K562 (cell line): ENCODE measurements around the gene CLTB. TPM values are rescaled to one million over a fixed set of nuclear protein-coding genes. Genes with fewer than 3 reads are reported as not detected.

Experiments used
- ATF1 ChIP-seq, 2 experiments: fragments of 450-650 bp in 1 of 2; IDR thresholded peaks; 2 replicates each; pipeline ENCODE4 v1.6.1; 2016; ENCODE audit warnings: missing compliant biosample characterization in 1 of 2, missing genetic modification characterization in 1 of 2
- NCOA4 ChIP-seq: fragments of 450-650 bp; IDR thresholded peaks from 2 replicates; pipeline ENCODE4 v1.6.1; 2018; ENCODE audit warnings: mild to moderate bottlenecking; ENCODE audit not compliant: partially characterized antibody
- SMARCC2 ChIP-seq: fragments of 450-650 bp; IDR thresholded peaks from 2 replicates; pipeline ENCODE4 v1.6.1; 2017; ENCODE audit warnings: antibody characterized with exemption, moderate library complexity, mild to moderate bottlenecking, low read depth
- SRSF9 ChIP-seq: fragments of 200-400 bp; formaldehyde crosslinking; IDR thresholded peaks from 2 replicates; pipeline ENCODE4 v1.6.1; 2017; ENCODE audit warnings: low read depth, low read length, borderline replicate concordance
- ZBTB1 ChIP-seq: sonication (generic); formaldehyde crosslinking; IDR thresholded peaks from 2 replicates; pipeline ENCODE4 v1.8.1; 2023; ENCODE audit warnings: missing genetic modification reagents, low read depth, mild to moderate bottlenecking, borderline replicate concordance
- ZNF143 ChIP-seq: sonication (generic); formaldehyde crosslinking; IDR thresholded peaks from 2 replicates; pipeline ENCODE4 v1.9.0; 2022; ENCODE audit warnings: mild to moderate bottlenecking, missing genetic modification reagents
- ZNF436 ChIP-seq: fragments of 250-450, 450-650 bp; sonication (Bioruptor Pico); formaldehyde crosslinking; IDR thresholded peaks from 2 replicates; pipeline ENCODE4 v1.7.0; 2020; ENCODE audit warnings: mild to moderate bottlenecking
- polyA plus RNA-seq, 8 experiments: library from polyadenylated mRNA; depleted of rRNA in 4 of 8; stranded (reverse) in 5 of 8; unstranded in 3 of 8; fragments of >200 nt; fragmentation: Nextera tagmentation in 2 of 8; fragmentation: Illumina TruSeq in 1 of 8; extraction: Ambion mirVana in 2 of 8; extraction: Trizol in 1 of 8; gene quantifications; 2 replicates each; pipeline versions ENCODE4 v1.2.1 to v1.2.3, GENCODE V29; 2011 to 2014; ENCODE audit warnings: inconsistent platforms in 1 of 8, missing spikeins in 1 of 8
- total RNA-seq, 7 experiments: library from RNA; depleted of rRNA in 6 of 7; stranded (reverse); fragments of >200 nt in 6 of 7; fragmentation: Illumina TruSeq in 2 of 7; extraction: Trizol in 2 of 7; gene quantifications; 2 replicates each; pipeline versions ENCODE4 v1.2.1 to v1.2.3, GENCODE V29; 2011 to 2021; ENCODE audit warnings: low replicate concordance in 1 of 7
- TF ChIP-seq, protein P1 (sequence below), 2 experiments: fragments of 450-650 bp in 1 of 2; sonication (generic) in 1 of 2; formaldehyde crosslinking in 1 of 2; IDR thresholded peaks in 1 of 2; conservative IDR thresholded peaks in 1 of 2; 2 replicates each; pipeline versions ENCODE4 v1.6.1 to v1.8.1; 2016 to 2023; ENCODE audit warnings: mild to moderate bottlenecking in 2 of 2, moderate library complexity in 2 of 2, inconsistent platforms in 1 of 2, missing genetic modification reagents in 1 of 2
- TF ChIP-seq, protein P2 (sequence below), 2 experiments: fragments of 450-650 bp in 1 of 2; sonication (generic) in 1 of 2; formaldehyde crosslinking in 1 of 2; IDR thresholded peaks; 2 replicates each; pipeline versions ENCODE4 v1.7.1 to v1.9.0; 2016 to 2022; ENCODE audit warnings: inconsistent platforms in 1 of 2, mild to moderate bottlenecking in 1 of 2, missing genetic modification reagents in 1 of 2
- TF ChIP-seq, protein P3 (sequence below): fragments of 450-650 bp; IDR thresholded peaks from 2 replicates; pipeline ENCODE4 v1.7.1; 2018; ENCODE audit warnings: mild to moderate bottlenecking, low read depth; ENCODE audit not compliant: partially characterized antibody

The CLTB gene
- total and polyA plus RNA-seq, 9 of the 15 experiments (the other 6 are each of a cell fraction or from before 2014, with no cell fraction given): 1.8 to 117 (median 39.0) TPM

DNA sequence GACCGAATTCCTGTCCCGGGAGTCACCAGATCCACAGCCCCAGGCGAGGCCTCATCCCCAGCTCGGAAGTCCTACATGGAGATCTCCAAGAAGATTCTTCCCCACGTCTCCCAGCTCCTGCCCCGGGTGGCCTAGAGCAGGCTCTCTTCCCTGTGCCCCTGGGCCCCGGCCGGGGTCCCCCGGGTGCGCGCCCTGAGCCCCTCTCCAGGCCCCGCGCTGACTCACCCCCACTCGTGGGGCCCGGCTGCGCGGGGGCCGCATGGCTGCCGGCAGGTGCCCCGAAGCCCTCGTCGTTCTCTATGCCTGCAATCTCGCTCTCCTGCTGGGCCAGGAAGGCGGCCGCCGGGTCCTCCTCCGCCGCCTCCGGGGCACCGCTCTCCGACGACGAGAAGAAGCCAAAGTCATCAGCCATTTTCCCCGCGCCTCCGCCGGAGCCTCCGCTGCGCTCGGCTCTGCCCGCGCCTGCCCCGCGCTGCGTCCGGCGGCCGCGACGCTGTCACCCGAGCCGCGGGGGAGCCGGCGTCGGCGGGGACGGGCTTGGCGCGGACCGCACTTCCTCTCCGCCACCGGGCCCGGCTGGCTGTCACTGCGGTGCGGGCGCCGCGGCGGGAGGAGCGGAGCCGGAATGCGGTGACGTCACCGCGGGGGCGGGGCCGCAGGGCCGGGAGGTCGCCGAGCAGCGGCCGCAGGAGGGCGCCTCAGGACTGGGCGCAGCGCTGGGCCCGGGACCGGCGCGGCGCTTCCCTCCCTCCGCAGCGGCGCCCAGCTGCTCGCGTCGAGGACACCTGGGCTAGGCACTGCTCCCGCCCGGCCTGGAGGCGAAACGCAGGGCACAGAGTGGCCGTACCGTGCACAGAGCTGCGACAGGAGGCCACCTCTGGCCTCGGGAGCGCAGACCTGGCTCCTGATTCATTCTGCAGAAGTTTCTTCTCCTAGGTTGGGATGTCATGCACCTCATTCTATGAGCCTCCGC, at the start of gene CLTB (continued):
- TF ChIP-seq, protein P1, sequence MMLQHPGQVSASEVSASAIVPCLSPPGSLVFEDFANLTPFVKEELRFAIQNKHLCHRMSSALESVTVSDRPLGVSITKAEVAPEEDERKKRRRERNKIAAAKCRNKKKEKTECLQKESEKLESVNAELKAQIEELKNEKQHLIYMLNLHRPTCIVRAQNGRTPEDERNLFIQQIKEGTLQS (IDR thresholded peaks at IDR 0.05): peak; percentile 70
- TF ChIP-seq, protein P1 (CRISPR knock-in tag; conservative IDR thresholded peaks at IDR 0.05): no peak
- peak; percentile 51 for TF ChIP-seq ATF1 (CRISPR knock-in tag; IDR thresholded peaks at IDR 0.05)
- TF ChIP-seq ATF1 (tag; IDR thresholded peaks at IDR 0.05): peak; percentile 92
- TF ChIP-seq SRSF9: no peak
- no peak for TF ChIP-seq ZNF436 (CRISPR knock-in tag)
- no peak for TF ChIP-seq NCOA4
- peak; percentile 92 for TF ChIP-seq ZBTB1 (CRISPR knock-in tag)
- TF ChIP-seq, protein P2, sequence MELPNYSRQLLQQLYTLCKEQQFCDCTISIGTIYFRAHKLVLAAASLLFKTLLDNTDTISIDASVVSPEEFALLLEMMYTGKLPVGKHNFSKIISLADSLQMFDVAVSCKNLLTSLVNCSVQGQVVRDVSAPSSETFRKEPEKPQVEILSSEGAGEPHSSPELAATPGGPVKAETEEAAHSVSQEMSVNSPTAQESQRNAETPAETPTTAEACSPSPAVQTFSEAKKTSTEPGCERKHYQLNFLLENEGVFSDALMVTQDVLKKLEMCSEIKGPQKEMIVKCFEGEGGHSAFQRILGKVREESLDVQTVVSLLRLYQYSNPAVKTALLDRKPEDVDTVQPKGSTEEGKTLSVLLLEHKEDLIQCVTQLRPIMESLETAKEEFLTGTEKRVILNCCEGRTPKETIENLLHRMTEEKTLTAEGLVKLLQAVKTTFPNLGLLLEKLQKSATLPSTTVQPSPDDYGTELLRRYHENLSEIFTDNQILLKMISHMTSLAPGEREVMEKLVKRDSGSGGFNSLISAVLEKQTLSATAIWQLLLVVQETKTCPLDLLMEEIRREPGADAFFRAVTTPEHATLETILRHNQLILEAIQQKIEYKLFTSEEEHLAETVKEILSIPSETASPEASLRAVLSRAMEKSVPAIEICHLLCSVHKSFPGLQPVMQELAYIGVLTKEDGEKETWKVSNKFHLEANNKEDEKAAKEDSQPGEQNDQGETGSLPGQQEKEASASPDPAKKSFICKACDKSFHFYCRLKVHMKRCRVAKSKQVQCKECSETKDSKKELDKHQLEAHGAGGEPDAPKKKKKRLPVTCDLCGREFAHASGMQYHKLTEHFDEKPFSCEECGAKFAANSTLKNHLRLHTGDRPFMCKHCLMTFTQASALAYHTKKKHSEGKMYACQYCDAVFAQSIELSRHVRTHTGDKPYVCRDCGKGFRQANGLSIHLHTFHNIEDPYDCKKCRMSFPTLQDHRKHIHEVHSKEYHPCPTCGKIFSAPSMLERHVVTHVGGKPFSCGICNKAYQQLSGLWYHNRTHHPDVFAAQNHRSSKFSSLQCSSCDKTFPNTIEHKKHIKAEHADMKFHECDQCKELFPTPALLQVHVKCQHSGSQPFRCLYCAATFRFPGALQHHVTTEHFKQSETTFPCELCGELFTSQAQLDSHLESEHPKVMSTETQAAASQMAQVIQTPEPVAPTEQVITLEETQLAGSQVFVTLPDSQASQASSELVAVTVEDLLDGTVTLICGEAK (IDR thresholded peaks at IDR 0.05): no peak
- TF ChIP-seq, protein P2 (CRISPR knock-in tag; IDR thresholded peaks at IDR 0.05): no peak
- no peak for TF ChIP-seq ZNF143 (CRISPR knock-in tag)
- TF ChIP-seq, protein P3, sequence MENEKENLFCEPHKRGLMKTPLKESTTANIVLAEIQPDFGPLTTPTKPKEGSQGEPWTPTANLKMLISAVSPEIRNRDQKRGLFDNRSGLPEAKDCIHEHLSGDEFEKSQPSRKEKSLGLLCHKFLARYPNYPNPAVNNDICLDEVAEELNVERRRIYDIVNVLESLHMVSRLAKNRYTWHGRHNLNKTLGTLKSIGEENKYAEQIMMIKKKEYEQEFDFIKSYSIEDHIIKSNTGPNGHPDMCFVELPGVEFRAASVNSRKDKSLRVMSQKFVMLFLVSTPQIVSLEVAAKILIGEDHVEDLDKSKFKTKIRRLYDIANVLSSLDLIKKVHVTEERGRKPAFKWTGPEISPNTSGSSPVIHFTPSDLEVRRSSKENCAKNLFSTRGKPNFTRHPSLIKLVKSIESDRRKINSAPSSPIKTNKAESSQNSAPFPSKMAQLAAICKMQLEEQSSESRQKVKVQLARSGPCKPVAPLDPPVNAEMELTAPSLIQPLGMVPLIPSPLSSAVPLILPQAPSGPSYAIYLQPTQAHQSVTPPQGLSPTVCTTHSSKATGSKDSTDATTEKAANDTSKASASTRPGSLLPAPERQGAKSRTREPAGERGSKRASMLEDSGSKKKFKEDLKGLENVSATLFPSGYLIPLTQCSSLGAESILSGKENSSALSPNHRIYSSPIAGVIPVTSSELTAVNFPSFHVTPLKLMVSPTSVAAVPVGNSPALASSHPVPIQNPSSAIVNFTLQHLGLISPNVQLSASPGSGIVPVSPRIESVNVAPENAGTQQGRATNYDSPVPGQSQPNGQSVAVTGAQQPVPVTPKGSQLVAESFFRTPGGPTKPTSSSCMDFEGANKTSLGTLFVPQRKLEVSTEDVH: no peak
- no peak; the same call in 1 of the 2 replicates for TF ChIP-seq SMARCC2
